DOHH2 (cell line): ENCODE measurements around the gene BICC1.

Experiments
- H3F3A ChIP-seq: fragments of 200-600 bp; sonication (generic), shearing (Covaris generic); 2 replicates; pipeline ENCODE4 v1.6.0; 2016; ENCODE audit warnings: antibody characterized with exemption, mild to moderate bottlenecking; ENCODE audit not compliant: control insufficient read depth, insufficient read depth
- H3K27ac ChIP-seq: fragments of 200-600 bp; sonication (generic); 2 replicates; pipeline ENCODE4 v1.5.1; 2014; ENCODE audit warnings: low read depth, mild to moderate bottlenecking, low read length, moderate library complexity
- H3K27me3 ChIP-seq: fragments of 200-600 bp; sonication (generic); 2 replicates; pipeline ENCODE4 v1.6.1; 2014; ENCODE audit warnings: mild to moderate bottlenecking, low read length, mixed read lengths; ENCODE audit not compliant: control insufficient read depth
- H3K36me3 ChIP-seq: fragments of 200-600 bp; sonication (generic); 2 replicates; pipeline ENCODE4 v1.6.1; 2014; ENCODE audit warnings: mild to moderate bottlenecking, low read length, moderate library complexity, mixed read lengths; ENCODE audit not compliant: control insufficient read depth
- H3K4me1 ChIP-seq: fragments of 200-600 bp; sonication (generic); 2 replicates; pipeline ENCODE4 v1.6.1; 2014; ENCODE audit warnings: mild to moderate bottlenecking, low read length, mixed read lengths; ENCODE audit not compliant: control insufficient read depth
- H3K4me2 ChIP-seq: fragments of 200-600 bp; sonication (generic); 2 replicates; pipeline ENCODE4 v1.6.0; 2014; ENCODE audit warnings: mild to moderate bottlenecking, low read length, moderate library complexity
- H3K4me3 ChIP-seq: fragments of 200-600 bp; sonication (generic); 2 replicates; pipeline ENCODE4 v1.5.1; 2014; ENCODE audit warnings: mild to moderate bottlenecking, low read length, mixed read lengths
- H3K79me2 ChIP-seq: fragments of 200-600 bp; sonication (generic); 2 replicates; pipeline ENCODE4 v1.6.1; 2014; ENCODE audit warnings: mild to moderate bottlenecking, low read length, mixed read lengths; ENCODE audit not compliant: control insufficient read depth
- H3K9me2 ChIP-seq: fragments of 200-600 bp; sonication (generic); replicated peaks from 2 replicates; pipeline ENCODE4 v1.6.1; 2014; ENCODE audit warnings: mild to moderate bottlenecking, low read length, mixed read lengths; ENCODE audit not compliant: control insufficient read depth
- H3K9me3 ChIP-seq: fragments of 200-600 bp; sonication (generic); 2 replicates; pipeline ENCODE4 v1.6.1; 2014; ENCODE audit warnings: antibody characterized with exemption, low read length, mixed read lengths; ENCODE audit not compliant: control insufficient read depth, insufficient read depth
- H4K20me1 ChIP-seq: fragments of 200-600 bp; sonication (generic); 2 replicates; pipeline ENCODE4 v1.6.0; 2014; ENCODE audit warnings: low read depth, mild to moderate bottlenecking, antibody characterized with exemption, low read length, moderate library complexity; ENCODE audit not compliant: control insufficient read depth, insufficient read depth
- CTCF ChIP-seq: fragments of 200-600 bp; sonication (generic); IDR thresholded peaks from one replicate; pipeline ENCODE4 v1.5.1; 2014; ENCODE audit warnings: antibody characterized with exemption, mild to moderate bottlenecking, low read depth, low read length; ENCODE audit not compliant: poor library complexity, severe bottlenecking
- EZH2phosphoT487 ChIP-seq: fragments of 200-600 bp; sonication (generic); IDR thresholded peaks from 2 replicates; pipeline ENCODE4 v1.6.1; 2017; ENCODE audit warnings: borderline replicate concordance, mild to moderate bottlenecking, antibody characterized with exemption, low read length, moderate library complexity, mixed read lengths

BICC1 gene

DNA sequence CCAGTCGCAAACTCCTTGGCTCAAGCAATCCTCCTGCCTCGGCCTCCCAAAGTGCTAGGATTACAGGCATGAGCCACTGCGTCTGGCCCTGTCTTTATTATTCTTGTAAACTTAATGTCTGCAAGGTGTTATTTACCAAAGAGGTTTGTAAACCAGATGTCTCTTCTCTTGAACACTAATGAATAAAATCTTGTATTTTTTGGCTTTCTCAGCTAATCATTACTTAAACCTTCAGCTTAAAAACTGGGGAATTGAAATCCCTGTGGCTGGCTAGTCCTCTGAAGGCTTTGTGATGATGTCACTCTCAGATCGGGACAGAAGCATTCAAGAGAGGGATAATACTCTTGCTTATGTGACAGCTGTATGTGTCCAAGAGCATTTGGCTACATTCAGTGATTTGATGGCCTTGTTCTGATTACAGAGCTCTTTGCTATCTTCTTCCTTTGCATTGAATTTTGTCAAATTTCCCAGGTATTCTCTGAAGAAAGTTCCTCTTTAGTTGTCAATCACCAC lies 130.3 kb downstream of the BICC1 start:
- TF ChIP-seq EZH2phosphoT487 (no peak), CTCF (no peak)
- Histone ChIP-seq H3K4me3 (no peak overlapping the region), H3K27me3 (no peaks in the 10 kb centered on the region), H3K4me1 (no peaks in the 10 kb centered on the region), H3K9me2 (no peaks in the 10 kb centered on the region), H3F3A (no peaks in the 10 kb centered on the region), H3K4me2 (no peak overlapping the region), H3K79me2 (no peaks in the 10 kb centered on the region), H3K9me3 (no peaks in the 10 kb centered on the region), H4K20me1 (no peaks in the 10 kb centered on the region), H3K27ac (no peak overlapping the region), H3K36me3 (no peaks in the 10 kb centered on the region)

- Histone ChIP-seq H3K36me3 (no peaks in the 10 kb centered on the region), H3K27me3 (no peaks in the 10 kb centered on the region), H3K79me2 (no peaks in the 10 kb centered on the region), H3K9me3 (no peaks in the 10 kb centered on the region), H3K4me2 (no peak overlapping the region), H3F3A (no peaks in the 10 kb centered on the region), H3K4me3 (no peak overlapping the region), H3K9me2 (no peaks in the 10 kb centered on the region), H3K4me1 (no peaks in the 10 kb centered on the region), H4K20me1 (no peaks in the 10 kb centered on the region), H3K27ac (no peak overlapping the region)
- no peak for TF ChIP-seq EZH2phosphoT487
- no peak for TF ChIP-seq CTCF
These were observed 131.6 kb downstream of the BICC1 start for GRCh38 chr10:58644311-58644710.

- Histone ChIP-seq H3K9me3 (no peaks in the 10 kb centered on the region), H3K27ac (no peak overlapping the region), H3K4me1 (no peaks in the 10 kb centered on the region), H3K4me3 (no peak overlapping the region), H3K4me2 (no peak overlapping the region), H3K9me2 (no peaks in the 10 kb centered on the region), H3F3A (no peaks in the 10 kb centered on the region), H3K27me3 (no peaks in the 10 kb centered on the region), H4K20me1 (no peaks in the 10 kb centered on the region), H3K36me3 (no peaks in the 10 kb centered on the region), H3K79me2 (no peaks in the 10 kb centered on the region)
- TF ChIP-seq EZH2phosphoT487 (no peak), CTCF (no peak)
These were observed 132.9 kb downstream of the BICC1 start for GRCh38 chr10:58645416-58646146.
